ENCODE results near the gene RPL13A. TPM values are rescaled to one million over a fixed set of nuclear protein-coding genes. Genes with fewer than 3 reads are reported as not detected.

RPL13A gene
- total and polyA plus RNA-seq, 2 donors (not counting 3 experiments of a cell fraction or from before 2014, with no cell fraction given): 2,291 to 4,148 TPM

GRCh38 chr19:49440439-49441209 lies 46.8 kb upstream of the RPL13A start:
- DNase-seq (ENCODE audit: low read depth, low spot score): no peak
- Histone ChIP-seq H2AFZ (ENCODE audit: low read depth, low read length) (no peak overlapping the region), H4K20me1 (replicated peaks; ENCODE audit: control insufficient read depth, extremely low read depth, insufficient read depth, low read length) (no peaks in the 10 kb centered on the region), H3K27ac (ENCODE audit: insufficient read depth, low read depth, low read length) (no peak overlapping the region), H3K4me1 (ENCODE audit: control insufficient read depth, extremely low read depth, insufficient read depth, low read length) (peaks cover 3% of the 10 kb centered on the region), H3K9me3 (replicated peaks; ENCODE audit: control insufficient read depth, insufficient read depth, low read length) (no peaks in the 10 kb centered on the region), H3K4me3 (replicated peaks in 1 of 3; ENCODE audit: insufficient read depth in 1 of 3, low read depth in 1 of 3, low read length in 3 of 3) (no peak overlapping the region), H3K4me2 (ENCODE audit: insufficient read depth, low read length) (no peak overlapping the region), H3K27me3 (ENCODE audit: control insufficient read depth in 2 of 2, insufficient read depth in 2 of 2, low read length in 2 of 2) (peaks cover 53 to 65% of the 10 kb centered on the region in 2 experiments), H3K9me1 (replicated peaks; ENCODE audit: control insufficient read depth, extremely low read depth, insufficient read depth, low read length) (no peaks in the 10 kb centered on the region), H3K79me2 (ENCODE audit: control insufficient read depth, insufficient read depth, low read length) (no peaks in the 10 kb centered on the region), H3K36me3 (ENCODE audit: control insufficient read depth in 2 of 2, extremely low read depth in 1 of 2, insufficient read depth in 2 of 2, low read length in 2 of 2) (no peaks in the 10 kb centered on the region), H3K9ac (replicated peaks; ENCODE audit: extremely low read depth, insufficient read depth, low read length) (no peak overlapping the region)
- FAIRE-seq: no peak
- no peak for TF ChIP-seq GATA2 (IDR thresholded peaks at IDR 0.05; ENCODE audit: insufficient read depth, insufficient read length, low read depth, low read length)
- TF ChIP-seq MYC (IDR thresholded peaks at IDR 0.05; ENCODE audit: low read depth, low read length): no peak
- no peak for TF ChIP-seq JUN (IDR thresholded peaks at IDR 0.05; ENCODE audit: borderline replicate concordance, insufficient read depth, insufficient read length, low read depth)
- TF ChIP-seq EZH2 (IDR thresholded peaks at IDR 0.05; ENCODE audit: borderline replicate concordance, low read depth, low read length, severe bottlenecking): no peak
- no peak for TF ChIP-seq FOS (IDR thresholded peaks at IDR 0.05; ENCODE audit: borderline replicate concordance, insufficient read depth, low read length)
- TF ChIP-seq POLR2A (IDR thresholded peaks at IDR 0.05; ENCODE audit: low read depth, low read length): no peak
- no peak for TF ChIP-seq POLR2AphosphoS5 (IDR thresholded peaks at IDR 0.05; ENCODE audit: insufficient read depth, low read depth, low read length)
- no peak for TF ChIP-seq CTCF (IDR thresholded peaks at IDR 0.05; ENCODE audit: extremely low read depth in 1 of 2, insufficient read depth in 1 of 2, low read depth in 1 of 2, low read length in 2 of 2)
- no peak for TF ChIP-seq MAX (IDR thresholded peaks at IDR 0.05; ENCODE audit: insufficient read depth, insufficient read length)
- ChIA-PET POLR2A (no interaction called here), CTCF (interaction anchor here (0.9 to 1.5 kb wide), 3 partner anchors 49 to 113 kb away, joined by 3 to 4 read pairs (median 3); partner anchors contain the start of gene DKKL1)
- intact Hi-C loops (cut with micrococcal nuclease) (no loop called here), dilution Hi-C loops (cut with MboI; ENCODE audit: extremely low pct_ligation_motif_present, low sequenced_read_pairs) (no loop called here)
- BruUV-seq (replicated peaks): no TSS peak
